NCI-H69 (cell line): ENCODE results near the gene USP30.
"Not testable (repeated sequence)": the region's sequence is repeated elsewhere in the genome, so short reads cannot be mapped to it uniquely, and the experiment has no call there.

Source experiments
- DNase-seq: peaks from one replicate; lab custom pipeline; 2025; lab: John Stamatoyannopoulos, UW

The USP30 gene

DNA sequence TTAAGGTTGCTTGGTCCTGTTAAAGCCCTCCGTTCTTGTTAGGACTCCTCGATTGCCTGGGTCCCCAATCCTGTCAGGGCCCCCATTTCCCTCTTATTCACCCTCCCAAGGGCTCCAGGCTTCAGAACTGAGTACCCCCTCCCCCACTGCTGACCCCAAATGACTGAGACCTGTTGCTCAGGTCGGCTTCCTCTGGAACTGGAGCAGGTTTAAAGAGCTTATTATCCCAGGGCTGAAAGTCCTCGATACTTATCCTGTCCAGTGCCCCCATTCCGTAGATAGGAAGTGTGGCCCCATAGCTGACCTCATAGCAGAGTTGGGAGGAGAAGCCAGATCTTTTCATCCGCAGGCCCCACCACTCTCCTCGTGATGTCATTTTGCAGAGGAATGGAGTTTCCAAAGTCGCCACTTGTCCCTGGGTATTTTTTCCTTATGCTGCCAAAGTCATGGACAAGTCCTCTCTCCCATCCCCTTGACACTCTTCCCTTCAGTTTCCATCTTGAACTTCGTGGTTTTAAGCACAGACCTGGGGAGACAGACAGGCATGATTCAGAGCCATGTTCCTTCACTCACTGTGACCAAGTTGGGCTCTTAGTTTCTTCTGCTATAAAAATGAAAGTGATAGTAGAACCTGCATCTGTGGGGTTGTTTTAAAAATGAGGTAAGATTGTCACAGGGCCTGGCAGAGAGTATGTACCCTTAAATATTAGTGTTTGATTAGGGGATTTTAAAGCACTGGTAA is 1.2 kb downstream of the USP30 start:
- DNase-seq, result no peak

DNA sequence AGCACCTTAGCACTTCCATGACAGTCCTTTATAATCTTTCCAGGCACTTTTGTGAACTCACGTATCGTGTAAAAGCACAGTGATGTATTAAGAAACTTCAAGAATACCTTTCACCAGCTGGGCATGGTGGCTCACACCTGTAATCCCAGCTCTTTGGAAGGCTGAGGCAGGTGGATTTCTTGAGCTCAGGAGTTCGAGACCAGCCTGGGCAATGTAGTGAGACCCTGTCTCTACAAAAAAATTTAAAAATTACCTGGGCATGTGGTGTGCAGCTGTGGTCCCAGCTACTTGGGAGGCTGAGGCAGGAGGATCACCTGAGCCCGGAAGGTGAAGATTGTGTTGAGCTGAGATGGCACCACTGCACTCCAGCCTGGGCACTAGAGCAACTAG is 1.7 kb downstream of the USP30 start:
- not testable (repeated sequence) for DNase-seq

DNA sequence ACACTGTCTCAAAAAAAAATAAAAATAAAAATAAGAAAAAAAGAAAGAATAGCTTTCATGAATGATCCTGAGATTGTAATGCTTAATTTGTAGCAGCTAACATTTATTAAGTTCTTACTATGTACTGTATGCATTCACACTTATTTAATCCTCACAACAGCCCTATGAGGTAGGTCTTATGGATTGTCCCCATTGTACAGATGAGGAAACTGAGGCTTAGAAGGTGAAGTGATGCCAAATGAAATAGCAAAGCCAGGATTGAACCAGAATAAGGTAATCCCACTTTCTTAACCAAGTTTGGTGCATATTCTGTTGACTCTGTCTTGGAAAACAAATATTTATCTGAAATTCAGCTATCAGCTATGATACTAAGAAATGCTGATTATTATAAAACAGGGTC is 2.1 kb downstream of the USP30 start:
- no peak for DNase-seq

DNA sequence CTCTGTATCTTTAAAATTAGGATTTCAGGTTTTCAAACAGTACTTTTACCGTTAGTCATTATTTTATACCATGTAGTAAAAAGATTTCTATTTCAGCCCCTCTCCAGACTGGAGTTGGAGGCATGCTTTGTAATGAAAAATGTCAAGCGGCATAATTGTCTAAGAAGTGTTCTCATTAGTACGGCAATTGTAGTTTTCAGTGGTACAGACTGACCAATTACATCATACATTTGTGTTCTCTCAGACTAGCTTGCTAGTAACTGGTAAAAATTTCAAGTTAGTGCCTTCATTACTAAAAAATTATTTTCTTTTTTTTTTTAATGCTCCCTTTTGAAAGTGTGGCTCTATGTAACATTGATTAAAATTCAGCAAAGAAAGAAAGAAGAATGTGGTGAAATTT is 4.5 kb downstream of the USP30 start:
- DNase-seq, result no peak

DNA sequence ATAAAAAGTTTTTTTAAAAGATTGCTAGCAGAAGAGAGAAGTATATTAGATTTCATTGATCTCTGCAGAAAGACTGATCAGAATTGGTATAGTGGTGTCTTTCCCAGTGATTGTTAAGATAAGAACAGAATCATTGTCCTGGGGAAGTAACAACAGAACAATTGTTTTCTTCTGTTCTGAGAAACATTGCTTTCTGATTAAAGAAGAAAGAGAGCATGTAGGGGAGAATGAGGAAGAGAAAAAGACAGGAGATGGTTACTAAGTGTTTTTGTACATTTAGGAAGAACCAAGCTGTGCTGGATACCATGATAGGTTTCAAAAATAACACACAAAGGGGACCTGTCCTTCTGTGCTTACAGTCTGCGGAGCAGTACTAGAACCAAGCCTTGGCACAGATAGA is 5.0 kb downstream of the USP30 start:
- no peak for DNase-seq

DNA sequence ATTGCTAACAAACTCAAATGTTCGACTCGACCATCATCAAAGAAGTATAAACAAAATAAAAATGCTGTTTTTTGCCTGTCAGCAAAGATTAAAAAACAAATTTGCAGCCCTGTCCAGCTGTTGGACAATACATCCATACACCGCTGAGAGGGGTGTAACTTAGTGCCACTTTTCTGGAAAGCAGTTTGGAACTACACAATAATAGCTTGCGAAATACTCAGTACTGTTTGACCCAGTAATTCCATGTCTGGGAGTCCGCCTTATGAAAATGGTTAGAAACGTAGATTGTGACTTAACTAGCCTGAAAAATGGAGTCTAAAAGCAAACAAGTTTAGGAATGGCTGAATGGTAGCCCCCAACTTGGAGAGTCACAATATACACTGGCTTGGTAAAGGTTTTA is 6.4 kb downstream of the USP30 start:
- DNase-seq, result no peak

DNA sequence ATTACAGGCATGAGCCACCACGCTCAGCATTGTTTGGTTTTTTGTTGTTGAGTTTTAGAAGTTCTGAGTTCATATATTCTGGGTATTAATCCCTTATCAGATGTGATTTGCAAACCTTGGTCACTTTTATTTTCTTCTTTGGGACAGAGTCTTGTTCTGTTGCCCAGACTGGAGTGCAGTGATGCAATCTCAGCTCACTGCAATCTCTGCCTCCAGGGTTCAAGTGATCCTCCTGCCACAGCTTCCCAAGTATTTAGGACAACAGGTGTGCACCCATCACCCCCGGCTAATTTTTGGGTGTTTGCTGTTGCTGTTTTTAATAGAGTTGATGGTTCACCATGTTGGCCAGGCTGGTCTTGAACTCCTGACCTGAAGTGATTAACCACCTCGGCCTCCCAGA is 11.8 kb downstream of the USP30 start:
- no peak for DNase-seq

DNA sequence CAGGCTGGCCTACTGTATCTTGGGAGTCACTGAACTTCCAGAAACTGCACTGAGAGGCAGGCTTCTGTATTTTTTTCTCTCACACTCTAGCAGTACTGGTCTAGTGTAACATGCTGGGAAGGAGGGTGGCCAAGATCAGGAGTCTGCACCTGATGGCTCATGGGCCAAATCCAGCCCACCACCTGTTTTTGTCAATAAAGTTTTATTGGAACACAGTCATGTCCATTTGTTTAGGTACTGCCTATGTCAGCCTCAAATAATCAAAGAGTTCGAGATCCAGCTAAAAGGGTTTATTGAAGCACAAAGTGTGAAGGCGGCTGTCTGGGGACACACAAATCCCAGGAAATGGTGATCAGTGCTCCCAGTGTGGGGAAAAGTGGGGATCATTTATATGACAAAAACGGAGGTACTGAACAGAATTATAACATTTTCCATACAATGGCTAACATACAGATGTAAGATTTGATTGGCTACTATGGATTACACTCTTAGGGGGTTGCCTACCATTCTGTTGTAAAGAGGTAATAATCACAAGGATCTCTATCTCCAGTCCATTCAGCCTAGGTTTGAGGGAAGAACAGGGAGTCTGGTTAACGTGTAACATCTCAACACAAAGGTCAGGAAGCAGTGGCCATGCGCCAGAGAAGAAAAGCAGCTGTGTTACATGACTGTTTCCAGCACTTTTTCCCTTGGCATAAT is 12.9 kb downstream of the USP30 start:
- no peak for DNase-seq

DNA sequence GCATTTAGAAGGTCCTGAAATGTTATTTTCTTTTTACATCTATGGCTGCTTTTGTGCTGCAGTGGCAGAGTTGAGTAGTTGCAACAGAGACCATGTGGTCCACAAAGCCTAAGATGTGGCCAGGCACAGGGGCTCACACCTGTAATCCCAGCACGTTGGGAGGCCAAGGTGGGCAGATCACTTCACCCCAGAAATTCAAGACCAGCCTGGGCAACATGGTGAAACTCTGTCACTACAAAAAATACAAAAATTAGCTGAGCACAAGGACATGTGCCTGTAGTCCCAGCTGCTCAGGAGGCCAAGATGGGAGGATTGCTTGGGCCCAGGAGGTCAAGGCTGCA is 13.4 kb downstream of the USP30 start:
- no peak for DNase-seq

DNA sequence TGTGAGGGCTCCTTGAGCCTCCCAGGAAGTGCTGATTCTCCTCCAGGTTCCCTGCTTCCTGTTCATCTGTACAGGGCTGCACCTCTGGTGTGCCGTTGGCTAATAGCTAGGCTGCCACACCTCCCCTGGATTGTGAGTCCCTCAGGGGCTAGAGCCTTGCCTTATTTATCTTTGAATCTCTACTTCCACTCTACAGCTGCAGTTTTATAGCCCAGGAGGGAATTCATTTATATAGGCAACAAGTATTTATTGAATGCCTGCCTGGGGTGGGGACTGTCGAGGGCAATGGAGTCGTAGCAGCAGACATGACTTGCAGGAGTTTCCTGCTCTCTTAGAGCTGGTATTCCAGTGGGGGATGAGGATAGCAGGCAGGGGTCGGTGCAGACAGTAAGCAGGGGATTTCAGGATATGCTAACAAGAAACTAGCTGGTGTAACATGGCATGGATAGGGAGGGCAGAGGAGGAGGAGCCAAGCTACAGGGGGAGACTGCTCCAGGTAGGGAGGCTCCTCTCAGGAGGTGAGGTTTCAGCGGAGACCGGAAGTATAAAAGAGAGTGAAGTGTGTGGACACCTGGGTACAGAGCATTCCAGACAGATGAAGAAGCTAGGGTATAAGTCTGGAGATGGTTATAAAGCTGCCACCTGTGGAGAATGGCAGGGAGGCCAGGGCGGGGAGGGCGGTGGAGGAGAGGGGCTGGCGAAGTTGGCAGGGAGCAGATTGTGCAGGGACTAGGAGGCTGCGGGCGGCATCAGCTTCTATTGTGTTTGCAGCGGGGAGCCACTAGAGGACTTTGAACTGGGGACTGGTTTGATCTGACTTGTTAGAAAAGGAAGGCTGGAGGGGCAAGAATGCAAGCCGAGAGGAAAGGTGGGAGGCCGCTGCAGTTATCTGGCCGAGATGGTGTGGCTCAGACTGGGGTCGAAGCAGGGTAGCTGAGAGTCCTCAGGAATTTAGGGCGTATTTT is 17.2 kb downstream of the USP30 start:
- DNase-seq, result peak; percentile 80

DNA sequence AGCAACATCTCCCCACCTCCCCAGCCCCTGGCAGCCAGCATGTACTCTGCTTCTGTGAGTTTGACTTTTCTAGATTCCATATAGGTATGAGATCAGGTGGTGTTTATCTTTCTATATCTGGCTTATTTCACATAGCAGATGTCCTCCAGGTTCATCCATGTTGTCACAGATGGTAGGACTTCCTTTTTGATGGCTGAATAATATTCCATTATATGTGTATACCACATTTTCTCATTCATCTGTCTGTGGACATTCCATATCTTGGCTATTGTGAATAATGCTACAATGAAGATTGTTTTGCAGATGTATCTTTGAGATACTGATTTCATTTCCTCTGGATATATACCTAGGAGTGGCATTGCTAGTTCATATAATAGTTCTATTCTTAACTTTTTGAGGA is 22.5 kb downstream of the USP30 start:
- no peak for DNase-seq

DNA sequence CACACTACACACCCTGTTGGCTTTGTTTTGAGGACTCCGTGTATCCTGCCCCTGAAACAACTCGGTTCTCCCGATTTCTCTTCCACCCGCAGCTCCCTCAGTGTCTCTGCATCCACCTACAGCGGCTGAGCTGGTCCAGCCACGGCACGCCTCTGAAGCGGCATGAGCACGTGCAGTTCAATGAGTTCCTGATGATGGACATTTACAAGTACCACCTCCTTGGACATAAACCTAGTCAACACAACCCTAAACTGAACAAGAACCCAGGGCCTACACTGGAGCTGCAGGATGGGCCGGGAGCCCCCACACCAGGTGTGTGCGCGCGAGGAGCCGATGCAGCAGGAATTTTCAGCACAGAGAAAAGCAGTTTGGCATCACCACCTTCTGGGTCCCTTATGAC is 30.4 kb downstream of the USP30 start:
- no peak for DNase-seq

DNA sequence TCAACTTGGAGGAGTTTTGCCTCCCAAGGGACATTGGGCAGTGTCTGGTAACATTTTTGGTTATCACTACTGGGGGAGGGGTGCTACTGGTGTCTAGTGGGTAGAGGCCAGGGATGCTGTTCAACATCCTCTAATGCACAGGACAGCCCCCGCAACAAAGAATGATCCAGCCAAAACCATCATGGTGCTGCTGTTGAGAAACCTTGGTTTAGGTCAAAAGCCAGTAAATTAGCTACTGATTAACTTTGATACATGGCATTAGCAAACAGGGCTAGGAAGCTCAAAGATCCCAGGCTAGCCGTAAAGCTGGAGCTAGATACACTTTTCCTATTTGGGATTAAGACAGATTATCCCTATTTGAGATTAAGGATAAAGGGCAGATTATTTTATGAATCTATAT is 32.0 kb downstream of the USP30 start:
- no peak for DNase-seq

DNA sequence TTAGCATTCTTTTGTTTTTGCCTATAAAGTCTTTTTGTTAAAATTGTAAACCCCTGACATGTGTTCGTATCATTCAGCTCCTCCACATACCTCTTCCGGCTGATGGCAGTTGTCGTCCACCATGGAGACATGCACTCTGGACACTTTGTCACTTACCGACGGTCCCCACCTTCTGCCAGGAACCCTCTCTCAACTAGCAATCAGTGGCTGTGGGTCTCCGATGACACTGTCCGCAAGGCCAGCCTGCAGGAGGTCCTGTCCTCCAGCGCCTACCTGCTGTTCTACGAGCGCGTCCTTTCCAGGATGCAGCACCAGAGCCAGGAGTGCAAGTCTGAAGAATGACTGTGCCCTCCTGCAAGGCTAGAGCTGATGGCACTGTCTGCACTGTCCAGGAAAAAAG is 33.2 kb downstream of the USP30 start:
- no peak for DNase-seq

DNA sequence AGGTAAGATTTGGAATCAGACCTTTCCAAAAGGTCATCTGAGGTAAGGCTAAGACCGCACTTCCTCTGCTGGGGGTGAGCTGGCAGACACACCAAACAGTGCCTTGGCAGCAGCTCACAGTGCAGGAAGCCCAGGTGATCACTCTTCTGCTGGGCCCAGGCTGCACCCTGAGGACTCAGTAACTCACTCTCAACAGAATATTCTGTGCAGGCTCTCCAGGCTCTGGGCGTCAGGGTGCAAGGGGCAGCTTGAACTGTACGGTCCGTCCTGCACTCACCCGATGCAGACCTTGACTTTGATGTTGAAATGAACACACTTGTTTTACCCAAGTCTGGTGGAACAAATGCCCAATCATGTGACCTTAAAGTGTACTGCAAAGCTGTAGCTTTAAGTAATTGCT is 34.9 kb downstream of the USP30 start:
- DNase-seq, result no peak

DNA sequence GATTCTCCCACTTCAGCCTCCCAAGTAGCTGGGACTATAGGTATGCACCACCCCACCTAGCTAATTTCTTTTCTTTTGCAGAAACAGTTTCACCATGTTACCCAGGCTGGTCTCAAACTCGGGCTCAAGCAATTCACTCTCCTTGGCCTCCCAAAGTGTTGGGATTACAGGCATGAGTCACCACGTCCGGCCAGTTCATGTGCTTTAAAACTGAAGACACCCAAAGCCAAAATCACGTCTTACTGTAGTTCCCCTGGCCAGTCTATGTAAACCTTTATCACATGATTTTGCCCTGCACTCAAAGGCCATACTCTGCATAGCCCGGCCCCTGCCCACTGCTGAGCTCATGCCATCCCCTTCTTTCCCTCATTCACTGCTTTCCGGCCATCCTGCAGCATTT is 36.4 kb downstream of the USP30 start:
- DNase-seq, result no peak

DNA sequence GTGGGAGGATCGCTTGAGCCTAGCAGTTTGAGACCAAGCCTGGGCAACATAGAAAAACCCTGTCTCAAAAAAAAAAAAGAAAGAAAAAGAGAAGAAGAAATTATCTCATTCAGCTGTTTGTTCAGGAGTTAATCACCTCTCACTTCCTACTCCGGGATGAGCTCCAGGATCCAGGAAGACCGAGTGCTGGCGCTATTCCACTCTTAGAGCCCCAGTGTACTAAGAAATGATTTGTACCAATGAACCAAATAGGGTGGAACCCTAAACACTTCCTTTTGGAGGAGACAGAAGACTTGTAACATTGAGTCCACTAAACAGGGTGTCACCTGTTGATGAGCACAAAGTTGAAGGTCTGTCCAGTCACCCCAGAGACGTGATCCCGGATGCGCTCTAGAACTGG is 37.3 kb downstream of the USP30 start:
- no peak for DNase-seq

DNA sequence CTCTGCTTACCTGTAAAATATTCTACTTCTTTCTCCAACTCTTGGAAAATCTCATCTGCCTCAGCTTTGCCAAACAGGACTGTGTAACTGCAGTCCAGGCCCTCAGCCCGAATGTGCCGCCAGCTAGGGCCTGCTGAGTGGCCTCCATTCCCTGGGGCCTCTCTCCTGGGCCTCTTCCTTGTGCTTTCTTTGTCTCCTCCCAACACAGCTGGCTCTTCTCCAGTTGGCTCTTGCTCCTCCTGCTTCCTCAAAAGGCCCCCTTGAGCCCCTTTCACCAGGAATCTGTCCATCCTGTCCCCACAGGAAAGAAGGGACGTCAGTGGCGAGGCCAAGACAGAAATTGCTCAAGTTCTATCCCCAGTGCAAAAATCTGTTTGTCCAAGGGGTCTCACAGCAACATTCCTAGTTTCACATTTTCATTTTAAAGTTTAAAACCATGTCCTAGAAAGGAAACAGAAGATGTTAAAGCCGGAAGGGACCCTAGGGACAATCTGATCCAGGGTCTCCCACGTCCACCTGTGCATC is 40.2 kb downstream of the USP30 start:
- peak; percentile 57 for DNase-seq

DNA sequence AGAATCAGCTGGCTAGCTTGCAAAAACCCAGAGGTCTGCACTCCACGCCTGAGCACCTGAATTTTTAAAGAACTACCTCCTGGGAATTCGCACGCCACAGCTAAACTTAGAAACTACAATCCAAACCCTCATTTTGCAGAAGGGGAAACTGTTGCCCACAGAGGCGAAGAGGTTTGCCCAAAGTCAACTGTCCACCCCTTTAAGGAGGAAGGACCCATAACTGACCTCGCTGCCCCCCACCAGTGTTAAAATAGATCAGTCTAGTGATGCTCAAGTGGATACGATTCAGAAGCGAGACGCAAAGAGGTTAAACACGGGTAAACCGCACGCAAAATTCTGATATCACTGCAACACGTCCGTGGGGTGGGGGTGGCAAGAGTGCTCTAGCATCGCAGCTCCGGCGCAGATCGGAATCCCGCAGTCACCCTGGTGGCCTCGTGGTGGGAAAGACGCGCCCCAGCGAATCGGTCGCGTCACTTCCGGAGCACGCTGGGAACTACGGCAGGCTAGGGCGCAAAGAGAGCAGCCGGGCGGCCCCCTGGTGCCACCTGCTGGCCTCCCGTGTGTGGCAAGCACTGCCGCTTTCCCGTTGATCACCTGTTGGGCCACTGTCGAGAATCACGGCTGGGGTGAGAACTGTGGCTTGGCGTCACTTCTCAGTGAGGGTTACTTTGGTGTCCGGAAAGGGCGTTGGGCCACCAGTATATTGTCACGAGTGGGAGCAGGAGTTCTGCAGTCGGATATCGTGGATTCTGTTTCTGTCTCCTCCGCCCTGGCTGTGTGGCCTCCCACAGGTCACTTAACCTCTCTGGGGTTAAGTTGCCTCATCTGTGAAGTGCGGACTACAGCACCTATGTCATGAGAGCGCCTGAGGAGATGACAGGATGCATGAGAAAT is 40.9 kb downstream of the USP30 start, which contains the start of gene ALKBH2:
TSS of gene ALKBH2 (minus strand) at position 451 of the 897 bp plus-strand sequence. CDS start 686 bp downstream, outside the sequence.
- peak; percentile 97 for DNase-seq

DNA sequence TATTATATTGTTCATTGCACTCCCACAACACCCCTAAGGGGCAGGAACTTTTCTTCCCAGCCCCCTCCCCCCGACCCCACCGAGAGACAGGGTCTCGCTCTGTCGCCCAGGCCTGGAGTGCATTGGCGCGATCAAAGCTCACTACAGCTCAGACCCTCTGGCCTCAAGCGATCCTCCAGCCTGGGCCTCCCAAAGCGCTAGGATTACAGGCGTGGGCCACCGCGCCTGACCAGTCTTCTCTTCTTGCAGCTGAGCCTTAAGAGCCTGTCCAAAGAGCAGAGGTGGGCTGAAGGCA is 44.7 kb downstream of the USP30 start:
- no peak for DNase-seq

DNA sequence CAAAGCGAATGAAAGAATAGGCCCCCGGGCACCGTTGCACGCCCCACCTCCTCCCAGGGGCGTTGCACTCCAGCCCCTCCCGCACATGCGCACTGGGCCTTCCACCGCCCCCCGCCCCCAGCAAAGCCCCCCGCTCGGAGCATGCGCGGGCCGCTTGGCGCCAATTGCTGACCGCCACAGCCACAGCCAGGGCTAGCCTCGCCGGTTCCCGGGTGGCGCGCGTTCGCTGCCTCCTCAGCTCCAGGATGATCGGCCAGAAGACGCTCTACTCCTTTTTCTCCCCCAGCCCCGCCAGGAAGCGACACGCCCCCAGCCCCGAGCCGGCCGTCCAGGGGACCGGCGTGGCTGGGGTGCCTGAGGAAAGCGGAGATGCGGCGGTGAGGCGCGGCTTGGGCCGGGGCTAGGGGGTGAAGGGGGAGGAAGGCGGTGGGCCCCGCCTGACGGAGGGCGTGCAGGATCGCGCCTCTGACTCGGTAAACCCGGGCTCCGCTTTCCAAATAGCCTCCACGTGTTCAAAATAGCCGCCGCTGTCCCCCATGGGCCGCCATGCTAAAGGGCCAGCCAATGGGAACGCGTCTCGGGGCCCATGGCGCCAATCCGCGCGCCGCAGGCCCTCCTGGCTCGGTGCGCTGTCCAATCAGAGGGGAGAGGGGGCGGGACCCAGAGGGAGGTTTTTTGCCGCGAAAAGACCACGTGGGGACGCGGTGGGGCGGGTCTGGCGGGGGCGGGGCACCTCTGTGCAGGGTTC is 45.2 kb downstream of the USP30 start, which contains the start of gene UNG:
TSS of gene UNG (plus strand) at position 163 of the 748 bp plus-strand sequence. CDS start at position 246, 83 bp downstream.
- DNase-seq, result peak; percentile 99
